Measurements from ENCODE around the gene HPS5. TPM values are rescaled to one million over a fixed set of nuclear protein-coding genes. Genes with fewer than 3 reads are reported as not detected.

The HPS5 gene
- total RNA-seq, 2 donors from 2014 or later: 21.4 TPM

DNA sequence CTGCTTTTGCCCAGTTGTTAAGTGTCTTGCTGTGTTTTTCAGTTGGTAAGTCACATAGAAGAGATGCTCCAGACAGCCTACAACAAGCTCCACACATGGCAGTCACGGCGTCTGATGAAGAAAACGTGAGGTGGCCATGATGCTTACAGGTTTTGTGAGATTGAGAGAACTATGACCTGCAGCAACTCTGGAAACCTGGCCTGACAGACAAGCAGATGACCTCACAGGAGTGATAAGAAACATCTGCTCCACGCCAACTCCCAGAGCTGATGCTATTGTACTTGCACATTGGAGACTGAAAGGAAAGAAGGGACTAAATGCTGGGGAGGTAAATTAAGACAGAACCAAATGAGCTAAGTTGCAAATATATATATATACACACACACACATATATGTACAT lies 43.8 kb upstream of the HPS5 start:
- Histone ChIP-seq H3K27me3 (ENCODE audit: control insufficient read depth, insufficient read depth, low read length, poor library complexity, severe bottlenecking) (no peaks in the 10 kb centered on the region), H3K9me3 (ENCODE audit: control insufficient read depth, low read length) (no peaks in the 10 kb centered on the region), H3K27ac (ENCODE audit: low read depth, low read length) (no peak overlapping the region), H3K4me3 (ENCODE audit: low read length) (no peak overlapping the region), H3K4me1 (ENCODE audit: control insufficient read depth, insufficient read depth, low read length) (no peaks in the 10 kb centered on the region), H3K36me3 (ENCODE audit: control insufficient read depth, insufficient read depth, low read length) (peaks cover 54% of the 10 kb centered on the region), H3K9ac (ENCODE audit: extremely low read depth, low read length, poor library complexity, severe bottlenecking) (no peak overlapping the region)
- TF ChIP-seq, protein P1, sequence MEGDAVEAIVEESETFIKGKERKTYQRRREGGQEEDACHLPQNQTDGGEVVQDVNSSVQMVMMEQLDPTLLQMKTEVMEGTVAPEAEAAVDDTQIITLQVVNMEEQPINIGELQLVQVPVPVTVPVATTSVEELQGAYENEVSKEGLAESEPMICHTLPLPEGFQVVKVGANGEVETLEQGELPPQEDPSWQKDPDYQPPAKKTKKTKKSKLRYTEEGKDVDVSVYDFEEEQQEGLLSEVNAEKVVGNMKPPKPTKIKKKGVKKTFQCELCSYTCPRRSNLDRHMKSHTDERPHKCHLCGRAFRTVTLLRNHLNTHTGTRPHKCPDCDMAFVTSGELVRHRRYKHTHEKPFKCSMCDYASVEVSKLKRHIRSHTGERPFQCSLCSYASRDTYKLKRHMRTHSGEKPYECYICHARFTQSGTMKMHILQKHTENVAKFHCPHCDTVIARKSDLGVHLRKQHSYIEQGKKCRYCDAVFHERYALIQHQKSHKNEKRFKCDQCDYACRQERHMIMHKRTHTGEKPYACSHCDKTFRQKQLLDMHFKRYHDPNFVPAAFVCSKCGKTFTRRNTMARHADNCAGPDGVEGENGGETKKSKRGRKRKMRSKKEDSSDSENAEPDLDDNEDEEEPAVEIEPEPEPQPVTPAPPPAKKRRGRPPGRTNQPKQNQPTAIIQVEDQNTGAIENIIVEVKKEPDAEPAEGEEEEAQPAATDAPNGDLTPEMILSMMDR (conservative IDR thresholded peaks at IDR 0.05): no peak
- WGBS, 2 experiments (ENCODE audit: insufficient coverage in 1 of 2, insufficient read length in 1 of 2): 89 to 94% methylated on average over 3 to 4 of the region's 4 CpGs
- H3K36me3 Mint-ChIP-seq (ENCODE audit: low read depth): peaks cover 39% of the 10 kb centered on the region
- H3K4me3 Mint-ChIP-seq: no peak overlapping the region
- H3K27ac Mint-ChIP-seq: no peak overlapping the region
- DNase-seq: no peak
- no peaks in the 10 kb centered on the region for H3K9me3 Mint-ChIP-seq
- H3K27me3 Mint-ChIP-seq (ENCODE audit: insufficient read depth): no peaks in the 10 kb centered on the region
- H3K4me1 Mint-ChIP-seq: no peaks in the 10 kb centered on the region

DNA sequence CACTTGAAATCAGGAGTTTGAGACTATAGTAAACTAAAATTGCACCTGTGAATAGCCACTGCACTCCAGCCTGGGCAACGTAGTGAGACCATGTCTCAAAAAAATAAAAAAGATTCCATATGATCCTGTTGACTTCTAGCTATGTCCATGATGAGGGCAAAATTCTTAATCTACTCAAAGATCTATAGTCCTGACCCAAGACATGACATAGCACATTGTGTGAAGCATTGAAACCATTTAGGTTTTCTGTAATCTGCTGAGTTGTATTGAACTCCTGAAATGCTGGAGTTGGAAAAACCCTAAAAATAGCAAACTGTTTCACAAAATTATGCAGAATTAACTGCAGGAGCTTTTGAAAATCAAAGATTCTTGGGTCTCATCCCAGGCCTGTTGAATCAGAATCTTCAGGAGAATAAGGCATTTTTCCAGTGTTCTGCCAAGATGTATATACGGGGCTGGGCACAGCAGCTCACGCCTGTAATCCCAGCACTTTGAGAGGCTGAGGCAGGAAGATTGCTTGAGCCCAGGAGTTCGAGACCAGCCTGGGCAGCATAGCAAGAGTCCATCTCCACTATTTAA lies 42.6 kb upstream of the HPS5 start:
- TF ChIP-seq, protein P1 (conservative IDR thresholded peaks at IDR 0.05): no peak
- peaks cover 48% of the 10 kb centered on the region for H3K36me3 Mint-ChIP-seq (ENCODE audit: low read depth)
- H3K9me3 Mint-ChIP-seq: no peaks in the 10 kb centered on the region
- Histone ChIP-seq H3K4me3 (ENCODE audit: low read length) (no peak overlapping the region), H3K9ac (ENCODE audit: extremely low read depth, low read length, poor library complexity, severe bottlenecking) (no peak overlapping the region), H3K27me3 (ENCODE audit: control insufficient read depth, insufficient read depth, low read length, poor library complexity, severe bottlenecking) (no peaks in the 10 kb centered on the region), H3K4me1 (ENCODE audit: control insufficient read depth, insufficient read depth, low read length) (no peaks in the 10 kb centered on the region), H3K36me3 (ENCODE audit: control insufficient read depth, insufficient read depth, low read length) (peaks cover 62% of the 10 kb centered on the region), H3K9me3 (ENCODE audit: control insufficient read depth, low read length) (no peaks in the 10 kb centered on the region), H3K27ac (ENCODE audit: low read depth, low read length) (no peak overlapping the region)
- whole genome bisulfite sequencing, 2 experiments (ENCODE audit: insufficient coverage in 1 of 2, insufficient read length in 1 of 2): 93 to 99% methylated on average over 1 to 4 of the region's 4 CpGs
- no peak overlapping the region for H3K27ac Mint-ChIP-seq
- H3K4me3 Mint-ChIP-seq: no peak overlapping the region
- DNase-seq: no peak
- no peaks in the 10 kb centered on the region for H3K4me1 Mint-ChIP-seq
- no peaks in the 10 kb centered on the region for H3K27me3 Mint-ChIP-seq (ENCODE audit: insufficient read depth)

DNA sequence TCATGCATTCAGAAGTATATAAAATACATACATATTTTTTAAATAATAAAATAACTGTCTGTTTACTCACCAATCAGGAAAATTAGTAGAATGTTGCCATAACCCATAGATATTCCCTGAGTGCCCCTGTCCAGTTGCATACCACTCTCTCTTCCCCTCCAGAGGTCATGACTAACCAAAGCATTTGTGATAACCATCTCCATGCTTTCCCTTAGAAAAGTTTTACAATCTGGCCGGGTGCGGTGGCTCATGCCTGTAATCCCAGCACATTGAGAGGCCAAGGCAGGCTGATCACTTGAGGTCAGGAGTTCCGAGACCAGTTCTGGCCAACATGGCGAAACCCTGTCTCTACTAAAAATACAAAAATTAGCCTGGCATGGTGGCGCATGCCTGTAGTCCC lies 39.2 kb upstream of the HPS5 start:
- Mint-ChIP-seq H3K4me3 (no peak overlapping the region), H3K36me3 (ENCODE audit: low read depth) (peaks cover 61% of the 10 kb centered on the region), H3K27me3 (ENCODE audit: insufficient read depth) (no peaks in the 10 kb centered on the region), H3K27ac (no peak overlapping the region), H3K9me3 (no peaks in the 10 kb centered on the region), H3K4me1 (no peaks in the 10 kb centered on the region)
- DNase-seq: no peak
- WGBS, 2 experiments (ENCODE audit: insufficient coverage in 1 of 2, insufficient read length in 1 of 2): 83 to 99% methylated on average over 5 of the region's 5 CpGs
- peaks cover 77% of the 10 kb centered on the region for H3K36me3 ChIP-seq (ENCODE audit: control insufficient read depth, insufficient read depth, low read length)
- no peak overlapping the region for H3K4me3 ChIP-seq (ENCODE audit: low read length)
- H3K9me3 ChIP-seq (ENCODE audit: control insufficient read depth, low read length): no peaks in the 10 kb centered on the region
- no peaks in the 10 kb centered on the region for H3K27me3 ChIP-seq (ENCODE audit: control insufficient read depth, insufficient read depth, low read length, poor library complexity, severe bottlenecking)
- H3K4me1 ChIP-seq (ENCODE audit: control insufficient read depth, insufficient read depth, low read length): no peaks in the 10 kb centered on the region
- no peak overlapping the region for H3K27ac ChIP-seq (ENCODE audit: low read depth, low read length)
- TF ChIP-seq, protein P1 (conservative IDR thresholded peaks at IDR 0.05): no peak
- H3K9ac ChIP-seq (ENCODE audit: extremely low read depth, low read length, poor library complexity, severe bottlenecking): no peak overlapping the region

Measured in endodermal cell (in vitro differentiated cells).